HUES6 (cell line): ENCODE data around the gene PEMT.

ENCODE experiments used
- H3K27ac ChIP-seq: 2 replicates; pipeline ENCODE4 v1.7.0; 2013; ENCODE audit warnings: low read depth, mild to moderate bottlenecking, low read length, inconsistent platforms
- H3K27me3 ChIP-seq: 2 replicates; pipeline ENCODE4 v1.6.1; 2013; ENCODE audit warnings: low read length; ENCODE audit not compliant: control insufficient read depth, insufficient read depth
- H3K36me3 ChIP-seq: 2 replicates; pipeline ENCODE4 v1.6.1; 2013; ENCODE audit warnings: low read length; ENCODE audit not compliant: control insufficient read depth, insufficient read depth
- H3K4me1 ChIP-seq: 2 replicates; pipeline ENCODE4 v1.6.1; 2013; ENCODE audit warnings: low read length; ENCODE audit not compliant: control insufficient read depth, insufficient read depth
- H3K4me3 ChIP-seq: 2 replicates; pipeline ENCODE4 v1.5.1; 2013; ENCODE audit warnings: low read depth, low read length
- H3K9ac ChIP-seq: one replicate; pipeline ENCODE4 v1.6.1; 2013; ENCODE audit warnings: mild to moderate bottlenecking, low read length
- H3K9me3 ChIP-seq: 2 replicates; pipeline ENCODE4 v1.6.1; 2013; ENCODE audit warnings: low read depth, low read length; ENCODE audit not compliant: control insufficient read depth, insufficient read depth

Gene PEMT

GRCh38 chr17:17496189-17497064 is 95.1 kb downstream of the PEMT start, which contains the start of gene RASD1:
Gene RASD1 (minus strand): TSS chr17:17496395. CDS start chr17:17496181, 214 bp downstream.
- H3K27ac ChIP-seq = peak within 1 kb of the TSS; percentile 23; the same call in 1 of the 2 replicates
- H3K9ac ChIP-seq = peak within 1 kb of the TSS; percentile 71
- H3K9me3 ChIP-seq = no peaks in the 10 kb centered on the region
- peak within 1 kb of the TSS; percentile 80 for H3K4me3 ChIP-seq
- peaks cover 24% of the 10 kb centered on the region for H3K27me3 ChIP-seq
- H3K36me3 ChIP-seq = peaks cover 14% of the 10 kb centered on the region
- peaks cover 34% of the 10 kb centered on the region for H3K4me1 ChIP-seq

GRCh38 chr17:17495536-17496188 is 95.8 kb downstream of the PEMT start:
- Histone ChIP-seq H3K4me1 (peaks cover 34% of the 10 kb centered on the region), H3K27ac (no peak overlapping the region), H3K4me3 (peak overlapping the region; percentile 80), H3K9me3 (no peaks in the 10 kb centered on the region), H3K27me3 (peaks cover 24% of the 10 kb centered on the region), H3K36me3 (peaks cover 21% of the 10 kb centered on the region), H3K9ac (peak overlapping the region; percentile 69)

GRCh38 chr17:17494870-17495535 is 96.5 kb downstream of the PEMT start:
- H3K27me3 ChIP-seq = peaks cover 24% of the 10 kb centered on the region
- peak overlapping the region; percentile 69 for H3K9ac ChIP-seq
- no peak overlapping the region for H3K27ac ChIP-seq
- H3K4me3 ChIP-seq = peak overlapping the region; percentile 80
- H3K9me3 ChIP-seq = no peaks in the 10 kb centered on the region
- H3K4me1 ChIP-seq = peaks cover 34% of the 10 kb centered on the region
- H3K36me3 ChIP-seq = peaks cover 25% of the 10 kb centered on the region

GRCh38 chr17:17494499-17494869 is 97.0 kb downstream of the PEMT start:
- peak overlapping the region; percentile 80 for H3K4me3 ChIP-seq

GRCh38 chr17:17493986-17494466 is 97.5 kb downstream of the PEMT start:
- no peak overlapping the region for H3K9ac ChIP-seq
- H3K4me3 ChIP-seq = peak overlapping the region; percentile 80
- H3K27me3 ChIP-seq = peaks cover 24% of the 10 kb centered on the region
- no peaks in the 10 kb centered on the region for H3K9me3 ChIP-seq
- peaks cover 34% of the 10 kb centered on the region for H3K4me1 ChIP-seq
- no peak overlapping the region for H3K27ac ChIP-seq
- peaks cover 30% of the 10 kb centered on the region for H3K36me3 ChIP-seq

More at GRCh38 chr17:17494499-17494869, 97.0 kb downstream of the PEMT start:
- Histone ChIP-seq H3K27ac (no peak overlapping the region), H3K9me3 (no peaks in the 10 kb centered on the region), H3K27me3 (peaks cover 24% of the 10 kb centered on the region), H3K4me1 (peaks cover 34% of the 10 kb centered on the region), H3K9ac (no peak overlapping the region), H3K36me3 (peaks cover 30% of the 10 kb centered on the region)

GRCh38 chr17:17493249-17493985 is 98.1 kb downstream of the PEMT start:
- H3K4me1 ChIP-seq = peaks cover 34% of the 10 kb centered on the region
- peaks cover 30% of the 10 kb centered on the region for H3K36me3 ChIP-seq
- H3K9ac ChIP-seq = no peak overlapping the region
- H3K9me3 ChIP-seq = no peaks in the 10 kb centered on the region
- peaks cover 24% of the 10 kb centered on the region for H3K27me3 ChIP-seq
- H3K4me3 ChIP-seq = no peak overlapping the region
- no peak overlapping the region for H3K27ac ChIP-seq

GRCh38 chr17:17492571-17492970 is 98.9 kb downstream of the PEMT start:
- Histone ChIP-seq H3K9me3 (no peaks in the 10 kb centered on the region), H3K4me1 (peaks cover 34% of the 10 kb centered on the region), H3K27me3 (peaks cover 24% of the 10 kb centered on the region), H3K9ac (no peak overlapping the region), H3K4me3 (no peak overlapping the region), H3K27ac (no peak overlapping the region), H3K36me3 (peaks cover 38% of the 10 kb centered on the region)

GRCh38 chr17:17492085-17492484 is 99.4 kb downstream of the PEMT start:
- no peaks in the 10 kb centered on the region for H3K9me3 ChIP-seq
- peaks cover 24% of the 10 kb centered on the region for H3K27me3 ChIP-seq
- peaks cover 42% of the 10 kb centered on the region for H3K36me3 ChIP-seq
- H3K27ac ChIP-seq = no peak overlapping the region
- H3K4me3 ChIP-seq = no peak overlapping the region
- H3K4me1 ChIP-seq = peaks cover 29% of the 10 kb centered on the region
- H3K9ac ChIP-seq = no peak overlapping the region

- peaks cover 24% of the 10 kb centered on the region for H3K27me3 ChIP-seq
- H3K4me1 ChIP-seq = peaks cover 27% of the 10 kb centered on the region
- no peak overlapping the region for H3K27ac ChIP-seq
- no peaks in the 10 kb centered on the region for H3K9me3 ChIP-seq
- H3K9ac ChIP-seq = no peak overlapping the region
- peaks cover 42% of the 10 kb centered on the region for H3K36me3 ChIP-seq
- H3K4me3 ChIP-seq = no peak overlapping the region
Observed at GRCh38 chr17:17491546-17491988, 99.9 kb downstream of the PEMT start.

- peaks cover 42% of the 10 kb centered on the region for H3K36me3 ChIP-seq
- H3K27ac ChIP-seq = no peak overlapping the region
- no peak overlapping the region for H3K4me3 ChIP-seq
- H3K9ac ChIP-seq = no peak overlapping the region
- no peaks in the 10 kb centered on the region for H3K9me3 ChIP-seq
- H3K4me1 ChIP-seq = peaks cover 27% of the 10 kb centered on the region
- H3K27me3 ChIP-seq = peaks cover 23% of the 10 kb centered on the region
Observed at GRCh38 chr17:17491031-17491471, 100.5 kb downstream of the PEMT start.
